NOMO-1 (cell line): Measurements from ENCODE around the gene VPS36.
"Not testable (repeated sequence)": the region's sequence is repeated elsewhere in the genome, so short reads cannot be mapped to it uniquely, and the experiment has no call there.

Experiments used
- DNase-seq, 2 experiments: peaks; one replicate each; lab custom pipeline; 2025; ENCODE audit not compliant: unreplicated experiment in 2 of 2; lab: John Stamatoyannopoulos, UW

The VPS36 gene

DNA sequence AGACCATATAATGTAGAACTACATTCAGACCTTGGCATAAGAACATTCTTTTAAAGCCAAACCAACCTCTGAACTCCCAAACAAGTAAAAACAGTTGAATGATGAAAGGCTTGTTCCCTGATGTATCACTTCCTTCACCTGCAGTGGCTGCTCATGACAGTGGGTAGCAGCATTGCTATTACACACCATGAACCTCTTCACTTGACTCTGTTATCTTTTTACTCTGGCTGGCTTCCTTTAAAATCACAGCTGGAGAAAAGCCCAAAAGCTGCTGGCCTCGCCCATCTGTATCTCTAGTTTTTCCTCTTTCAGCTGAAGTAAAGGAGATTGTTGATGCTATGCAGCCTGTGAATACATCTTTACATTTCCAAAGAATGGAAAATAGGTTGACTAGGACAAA is 67.1 kb downstream of the VPS36 start:
- no peak for DNase-seq

DNA sequence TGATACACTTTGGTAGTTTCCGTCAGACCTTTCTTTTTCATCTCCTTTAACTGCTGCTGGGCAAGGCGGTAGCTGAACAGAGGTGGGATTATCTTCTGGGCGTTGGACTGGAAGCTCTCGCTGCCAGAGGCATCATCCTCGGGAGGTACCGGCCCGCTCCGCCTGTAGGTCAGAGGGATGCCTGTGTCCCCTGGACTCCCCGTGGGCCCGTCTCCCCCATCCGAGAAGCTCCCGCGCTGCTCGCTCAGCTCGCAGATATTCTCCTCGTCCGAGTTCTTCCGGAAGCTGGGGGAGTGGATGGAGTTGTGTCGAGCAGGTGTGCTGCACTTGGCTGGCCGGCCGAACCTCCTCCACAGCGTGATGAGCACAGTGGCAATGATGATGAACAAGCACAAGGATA is 72.1 kb downstream of the VPS36 start:
- DNase-seq = no peak

- DNase-seq = no peak
These were observed 72.5 kb downstream of the VPS36 start for GRCh38 chr13:52377898-52378297.

GRCh38 chr13:52374873-52375411 is 75.5 kb downstream of the VPS36 start:
- no peak for DNase-seq

DNA sequence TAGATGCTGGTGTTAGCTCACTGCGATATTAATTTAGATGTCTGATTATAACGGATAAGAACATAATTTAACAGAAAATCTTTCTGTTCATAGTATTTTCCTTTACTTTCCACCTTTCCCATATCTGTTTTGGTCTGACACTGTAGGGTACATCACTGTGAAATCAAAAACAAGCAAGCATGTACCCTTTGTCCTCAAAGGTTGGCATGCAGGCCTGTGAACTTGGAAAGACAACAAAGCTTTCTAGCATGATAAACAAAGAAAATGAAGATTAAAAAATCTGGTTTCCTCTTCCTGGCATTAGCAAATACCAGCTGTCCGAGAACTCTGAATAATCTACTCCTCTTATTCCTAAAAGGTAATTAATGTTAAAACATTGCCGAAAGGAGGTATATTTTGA is 76.0 kb downstream of the VPS36 start:
- no peak for DNase-seq

DNA sequence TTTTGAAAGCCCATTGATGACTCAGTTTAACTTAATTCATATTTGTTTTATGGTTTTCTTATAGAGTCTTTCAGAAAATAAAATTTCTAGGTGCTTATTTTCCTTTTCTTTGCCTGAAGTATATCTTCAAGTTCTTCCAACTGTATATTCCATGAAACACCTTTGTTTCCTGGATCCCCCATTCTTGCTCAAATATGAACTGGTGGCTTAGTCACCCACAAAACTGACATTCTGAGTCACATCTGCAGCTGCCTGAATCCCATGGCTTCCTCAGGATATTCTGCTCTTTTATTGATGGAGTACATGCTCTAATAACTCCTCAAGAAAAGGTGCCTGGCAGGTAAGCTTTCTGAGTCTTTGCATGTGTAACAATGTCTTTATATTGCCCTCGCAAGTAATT is 77.2 kb downstream of the VPS36 start:
- DNase-seq = not testable (repeated sequence)

GRCh38 chr13:52371736-52372247 is 78.6 kb downstream of the VPS36 start:
- no peak for DNase-seq

DNA sequence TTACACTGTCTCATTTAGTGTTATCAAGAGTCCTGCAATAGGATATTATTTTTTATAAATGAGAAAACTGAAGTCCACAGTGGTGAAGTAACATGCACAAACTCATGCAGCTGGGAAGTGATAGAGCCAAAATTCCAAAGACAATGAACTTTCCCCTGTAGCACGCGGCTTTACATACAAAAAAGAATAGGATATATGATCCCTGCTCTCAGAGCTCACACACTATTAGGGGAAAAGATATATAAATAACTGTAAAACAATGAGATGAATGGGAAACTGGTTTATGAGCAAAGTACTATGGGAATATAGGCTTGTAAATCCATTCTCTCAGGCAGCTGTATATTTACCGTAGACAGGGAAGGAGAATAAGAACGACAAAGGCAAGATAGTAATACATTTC is 84.1 kb downstream of the VPS36 start:
- DNase-seq = no peak
